OCI-LY1 (cell line): ENCODE data around the gene KRT6B.

Experiments
- CTCF ChIP-seq: fragments of 200-600 bp; sonication (generic), shearing (Covaris generic); IDR thresholded peaks from 2 replicates; pipeline ENCODE4 v1.5.1; 2017; ENCODE audit warnings: mild to moderate bottlenecking, antibody characterized with exemption, low read length, moderate library complexity, mixed read lengths
- EZH2 ChIP-seq: fragments of 200-600 bp; sonication (generic), shearing (Covaris generic); IDR thresholded peaks from 2 replicates; pipeline ENCODE4 v1.8.0; 2017; ENCODE audit warnings: borderline replicate concordance, mixed run types, mild to moderate bottlenecking, antibody characterized with exemption, low read length, moderate library complexity, mixed read lengths

GRCh38 chr12:52399756-52400155, 52.2 kb downstream of the KRT6B start:
- no peak for TF ChIP-seq CTCF
- no peak for TF ChIP-seq EZH2
